ENCODE data around the gene ABL1. TPM values are rescaled to one million over a fixed set of nuclear protein-coding genes. Genes with fewer than 3 reads are reported as not detected.

Gene ABL1
- total RNA-seq, 2 experiments from 2014 or later, result 30.2 to 33.0 TPM

- Mint-ChIP-seq H3K36me3 (ENCODE audit: low read depth) (no peaks in the 10 kb centered on the region), H3K9me3 (peaks cover 1% of the 10 kb centered on the region), H3K4me1 (ENCODE audit: low read depth) (peaks cover 10% of the 10 kb centered on the region), H3K27ac (no peak overlapping the region), H3K4me3 (no peak overlapping the region), H3K27me3 (no peaks in the 10 kb centered on the region)
- ATAC-seq (no peak), DNase-seq (no peak)
- POLR2A ChIA-PET, result interaction anchor here (0.6 kb wide), 1 partner anchor 100 kb away, joined by 3 read pairs; no protein-coding TSS in a partner anchor
- CTCF ChIA-PET, result interaction anchor here (1.4 to 2.3 kb wide), 3 partner anchors 13 to 104 kb away, joined by 3 to 6 read pairs (median 5); no protein-coding TSS in a partner anchor
- no peak for TF ChIP-seq CTCF (IDR thresholded peaks at IDR 0.05)
- intact Hi-C loops (cut with micrococcal nuclease), result no loop called here
These were observed 29.3 kb upstream of the ABL1 start for GRCh38 chr9:130805510-130806326.

- DNase-seq (no peak), ATAC-seq (no peak)
- Mint-ChIP-seq H3K36me3 (ENCODE audit: low read depth) (no peaks in the 10 kb centered on the region), H3K27ac (no peak overlapping the region), H3K4me1 (ENCODE audit: low read depth) (peaks cover 10% of the 10 kb centered on the region), H3K27me3 (no peaks in the 10 kb centered on the region), H3K4me3 (no peak overlapping the region), H3K9me3 (peaks cover 1% of the 10 kb centered on the region)
- CTCF ChIA-PET, result interaction anchor here (1.4 to 2.3 kb wide), 3 partner anchors 12 to 105 kb away, joined by 3 to 6 read pairs (median 5); no protein-coding TSS in a partner anchor
- POLR2A ChIA-PET, result interaction anchor here (0.6 kb wide), 1 partner anchor 99 kb away, joined by 3 read pairs; no protein-coding TSS in a partner anchor
- intact Hi-C loops (cut with micrococcal nuclease), result no loop called here
- TF ChIP-seq CTCF (IDR thresholded peaks at IDR 0.05), result no peak
These were observed 28.7 kb upstream of the ABL1 start for GRCh38 chr9:130806327-130806716.

GRCh38 chr9:130810609-130811136 is 24.4 kb upstream of the ABL1 start:
- ChIA-PET CTCF (no interaction called here), POLR2A (no interaction called here)

GRCh38 chr9:130815242-130815808 is 19.7 kb upstream of the ABL1 start:
- CTCF ChIA-PET, result interaction anchor here (0.7 to 1.5 kb wide), 3 partner anchors 9 to 20 kb away, joined by 3 to 5 read pairs (median 5); partner anchors contain the start of gene ABL1

More at GRCh38 chr9:130810609-130811136, 24.4 kb upstream of the ABL1 start:
- Mint-ChIP-seq H3K9me3 (peaks cover 1% of the 10 kb centered on the region), H3K4me1 (ENCODE audit: low read depth) (peaks cover 14% of the 10 kb centered on the region), H3K36me3 (ENCODE audit: low read depth) (no peaks in the 10 kb centered on the region), H3K4me3 (no peak overlapping the region), H3K27ac (no peak overlapping the region), H3K27me3 (no peaks in the 10 kb centered on the region)
- no peak for ATAC-seq
- intact Hi-C loops (cut with micrococcal nuclease), result no loop called here
- no peak for TF ChIP-seq CTCF (IDR thresholded peaks at IDR 0.05)
- no peak for DNase-seq

More at GRCh38 chr9:130815242-130815808, 19.7 kb upstream of the ABL1 start:
- no peak overlapping the region for H3K27ac Mint-ChIP-seq
- TF ChIP-seq CTCF (IDR thresholded peaks at IDR 0.05), result no peak
- no peaks in the 10 kb centered on the region for H3K27me3 Mint-ChIP-seq
- POLR2A ChIA-PET, result no interaction called here
- intact Hi-C loops (cut with micrococcal nuclease), result no loop called here
- no peak for ATAC-seq
- peaks cover 10% of the 10 kb centered on the region for H3K4me1 Mint-ChIP-seq (ENCODE audit: low read depth)
- no peak for DNase-seq
- H3K4me3 Mint-ChIP-seq, result no peak overlapping the region
- peaks cover 11% of the 10 kb centered on the region for H3K9me3 Mint-ChIP-seq
- H3K36me3 Mint-ChIP-seq (ENCODE audit: low read depth), result peaks cover 4% of the 10 kb centered on the region

All from activated CD8-positive, alpha-beta T cell treated with anti-CD3 and anti-CD28 coated beads for 36 hours (primary cell).